NCI-H2107 treated with DMSO at 0.1 percent for 48 hours (cell line): ENCODE measurements around the gene PINK1.
"Not testable (repeated sequence)": the region's sequence is repeated elsewhere in the genome, so short reads cannot be mapped to it uniquely, and the experiment has no call there.

Experiments used
- DNase-seq: peaks from one replicate; lab custom pipeline; 2025; ENCODE audit not compliant: unreplicated experiment; lab: John Stamatoyannopoulos, UW

The PINK1 gene

DNA sequence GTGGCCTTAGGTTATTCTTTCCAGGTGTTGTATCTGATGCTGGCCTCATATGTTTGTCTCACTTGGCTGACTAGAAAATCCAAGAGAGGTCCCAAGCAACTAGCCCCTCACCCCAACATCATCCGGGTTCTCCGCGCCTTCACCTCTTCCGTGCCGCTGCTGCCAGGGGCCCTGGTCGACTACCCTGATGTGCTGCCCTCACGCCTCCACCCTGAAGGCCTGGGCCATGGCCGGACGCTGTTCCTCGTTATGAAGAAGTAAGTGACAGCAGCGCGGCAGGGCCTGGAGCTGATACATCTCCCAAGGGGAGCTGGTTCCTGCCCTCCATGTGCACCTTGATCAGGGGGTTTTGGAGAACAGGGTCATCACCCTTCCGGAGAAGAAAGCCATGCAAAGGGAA is 11.2 kb downstream of the PINK1 start:
- DNase-seq, result no peak

DNA sequence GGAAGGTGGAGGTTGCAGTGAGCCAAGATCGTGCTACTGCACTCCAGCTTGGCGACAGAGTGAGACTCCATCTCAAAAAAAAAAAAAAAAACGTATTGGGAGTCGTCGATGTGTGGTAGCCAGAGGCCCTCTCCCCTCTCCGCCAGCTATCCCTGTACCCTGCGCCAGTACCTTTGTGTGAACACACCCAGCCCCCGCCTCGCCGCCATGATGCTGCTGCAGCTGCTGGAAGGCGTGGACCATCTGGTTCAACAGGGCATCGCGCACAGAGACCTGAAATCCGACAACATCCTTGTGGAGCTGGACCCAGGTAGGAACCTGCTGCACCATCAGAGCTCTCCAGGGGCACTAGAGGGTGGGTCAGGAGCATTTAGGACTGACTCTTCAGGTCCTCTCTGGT is 12.2 kb downstream of the PINK1 start:
- DNase-seq, result no peak

DNA sequence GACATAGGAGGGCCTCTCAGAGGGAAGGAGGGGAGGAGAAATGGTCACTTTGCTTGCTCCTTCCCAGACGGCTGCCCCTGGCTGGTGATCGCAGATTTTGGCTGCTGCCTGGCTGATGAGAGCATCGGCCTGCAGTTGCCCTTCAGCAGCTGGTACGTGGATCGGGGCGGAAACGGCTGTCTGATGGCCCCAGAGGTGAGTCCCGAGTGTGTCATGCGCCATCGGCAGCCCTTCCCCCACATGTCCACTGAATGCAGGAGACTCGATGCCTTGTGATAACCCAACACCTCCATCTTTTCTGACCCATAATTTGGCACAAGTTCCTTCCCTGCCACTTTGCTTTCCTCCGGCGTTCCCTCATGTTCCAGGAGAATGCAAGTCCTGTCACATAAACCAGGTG is 15.2 kb downstream of the PINK1 start:
- DNase-seq, result no peak

DNA sequence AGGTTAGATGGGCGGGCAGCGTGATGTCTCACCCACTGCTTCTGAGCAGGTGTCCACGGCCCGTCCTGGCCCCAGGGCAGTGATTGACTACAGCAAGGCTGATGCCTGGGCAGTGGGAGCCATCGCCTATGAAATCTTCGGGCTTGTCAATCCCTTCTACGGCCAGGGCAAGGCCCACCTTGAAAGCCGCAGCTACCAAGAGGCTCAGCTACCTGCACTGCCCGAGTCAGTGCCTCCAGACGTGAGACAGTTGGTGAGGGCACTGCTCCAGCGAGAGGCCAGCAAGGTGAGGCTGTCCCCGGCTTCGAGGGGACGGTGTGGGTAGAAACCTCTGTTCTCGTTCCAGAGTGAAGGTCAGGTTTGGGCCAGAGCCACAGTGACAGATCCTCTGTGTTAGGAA is 15.7 kb downstream of the PINK1 start:
- no peak for DNase-seq

DNA sequence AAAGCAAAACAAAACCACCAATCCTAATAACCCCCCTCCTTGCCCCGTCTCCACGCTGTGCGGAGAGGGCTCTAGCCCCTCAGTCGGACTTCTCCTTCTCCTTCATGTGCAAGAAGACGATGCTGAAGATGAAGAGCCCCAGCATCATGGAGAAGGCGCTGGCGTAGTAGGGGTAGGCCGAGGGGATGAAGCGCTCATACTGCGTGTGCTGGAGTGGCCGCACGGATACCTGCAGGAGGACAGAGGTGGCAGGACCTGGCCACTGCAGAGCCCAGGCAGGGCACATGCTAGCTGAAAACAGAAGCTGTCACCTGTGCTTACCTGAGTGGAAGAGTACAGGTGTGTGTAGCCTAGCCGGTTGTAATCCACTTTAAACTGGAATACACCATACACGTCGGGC is 19.0 kb downstream of the PINK1 start:
- DNase-seq, result no peak

DNA sequence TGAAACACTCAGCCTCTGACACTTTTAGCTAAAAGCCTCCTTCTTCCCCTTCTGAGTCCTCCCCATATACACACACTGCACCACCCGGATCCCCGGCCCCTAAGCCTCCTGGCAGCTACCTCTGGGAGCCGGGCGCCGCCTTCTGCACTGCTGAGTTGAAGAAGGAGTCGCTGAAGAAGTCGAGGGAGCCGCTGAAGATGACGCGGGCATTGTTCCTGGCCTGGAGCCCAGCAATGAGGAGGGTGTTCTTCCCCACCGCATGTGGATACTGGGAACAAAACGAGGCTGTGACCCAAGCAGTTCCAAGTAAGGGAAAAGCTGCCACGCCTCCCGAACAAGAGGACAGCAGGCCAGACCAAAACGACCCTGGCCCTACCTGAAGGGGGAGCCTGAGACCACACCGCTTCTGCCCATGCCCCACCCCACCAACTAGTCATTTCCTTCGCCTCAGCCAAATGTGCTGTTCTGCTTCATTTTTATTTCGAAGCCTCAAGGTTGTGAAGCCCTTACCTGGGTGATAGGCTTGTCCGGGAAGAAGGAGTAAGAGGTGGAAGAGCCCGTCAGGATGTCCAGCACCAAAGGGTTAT is 20.9 kb downstream of the PINK1 start:
- DNase-seq, result no peak

DNA sequence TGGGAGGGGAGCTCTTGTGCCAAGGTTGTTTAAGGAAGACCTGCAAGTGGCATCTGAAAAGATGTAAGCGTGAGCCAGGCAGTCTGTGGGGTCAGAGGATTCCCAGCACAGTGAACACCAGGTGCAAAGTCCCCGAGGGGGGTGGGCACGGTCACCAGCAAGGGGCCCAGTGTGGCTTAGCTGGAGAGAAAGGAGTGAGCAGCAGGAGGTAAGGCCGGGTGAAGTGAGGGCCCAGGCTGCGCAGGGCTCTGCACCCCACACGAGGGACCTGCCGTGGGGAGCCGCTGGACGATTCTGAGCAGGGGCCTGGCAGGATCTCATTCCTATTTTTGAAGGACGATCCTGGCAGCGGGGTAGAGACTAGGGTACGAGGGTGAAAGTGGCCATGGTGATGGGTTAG is 23.8 kb downstream of the PINK1 start:
- DNase-seq, result no peak

DNA sequence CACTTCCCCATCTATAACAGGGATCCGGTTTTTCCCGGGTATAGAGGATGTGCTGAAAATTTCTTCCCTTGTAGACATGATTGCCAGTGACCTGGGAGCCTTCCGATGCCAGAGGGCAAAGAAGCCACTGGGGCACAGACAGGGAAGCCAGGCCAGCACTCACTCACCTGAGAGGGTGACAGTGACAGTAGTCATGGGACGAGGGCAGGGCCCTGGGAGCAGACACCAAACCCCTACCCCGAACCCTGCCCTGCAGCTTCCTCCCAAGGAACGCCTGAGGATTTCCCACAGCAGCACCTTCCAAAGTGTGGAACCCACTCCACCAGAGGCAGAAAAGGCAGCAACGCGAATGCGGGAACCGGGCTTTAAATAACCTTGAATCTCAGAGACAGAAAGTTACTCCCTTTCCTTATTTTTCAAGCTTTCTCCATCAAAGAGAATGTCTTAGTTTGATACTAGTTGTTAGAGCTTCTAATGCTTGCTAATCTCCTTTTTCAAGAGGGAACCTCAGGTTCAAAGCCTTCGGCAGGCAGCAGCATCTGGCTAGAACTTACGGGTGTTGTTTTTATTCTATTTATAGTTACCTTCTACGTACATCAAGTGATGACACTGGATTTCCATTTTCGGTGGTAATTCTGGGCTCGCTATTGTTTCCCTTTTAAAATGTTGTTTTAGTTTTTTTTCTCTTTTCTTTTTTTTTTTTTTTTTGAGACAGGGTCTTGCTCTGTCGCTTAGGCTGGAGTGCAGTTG is 25.1 kb downstream of the PINK1 start:
- no peak for DNase-seq

DNA sequence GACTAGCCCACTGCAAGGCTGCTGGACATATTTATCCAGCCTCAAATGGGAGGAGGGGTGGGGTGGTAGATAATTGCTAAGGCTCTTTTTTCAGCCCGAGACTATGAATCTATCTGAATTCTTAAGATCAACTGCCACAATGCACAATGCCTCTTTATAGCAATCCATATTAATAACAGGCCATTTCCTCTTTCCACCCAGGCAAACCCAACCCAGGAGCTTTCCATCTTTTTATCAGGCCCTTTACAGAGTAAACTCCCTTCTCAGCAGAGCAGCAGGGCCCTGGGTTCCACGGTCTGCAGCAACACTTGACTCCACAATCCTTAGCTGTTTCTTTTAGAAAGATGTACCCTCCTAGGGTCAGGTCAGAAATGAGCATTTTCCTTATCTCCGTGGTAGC is 27.1 kb downstream of the PINK1 start:
- DNase-seq, result no peak

DNA sequence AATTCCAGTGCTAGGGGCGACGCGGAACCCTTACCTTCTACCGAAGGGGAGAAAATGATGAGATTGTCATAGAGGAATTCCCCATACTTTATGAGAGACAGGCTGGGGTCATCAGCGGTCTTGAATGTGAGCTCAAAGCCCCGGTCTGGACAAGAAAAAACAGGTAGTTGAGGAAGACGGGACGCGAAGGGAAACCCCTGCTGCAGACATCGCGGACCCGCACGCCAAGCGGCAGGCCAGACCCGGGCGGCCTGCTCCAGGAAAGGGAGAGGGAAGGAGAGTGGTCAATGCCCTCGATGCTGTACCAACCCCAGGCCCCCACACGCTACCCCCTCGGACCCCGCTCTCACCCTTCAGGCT is 27.6 kb downstream of the PINK1 start:
- no peak for DNase-seq

DNA sequence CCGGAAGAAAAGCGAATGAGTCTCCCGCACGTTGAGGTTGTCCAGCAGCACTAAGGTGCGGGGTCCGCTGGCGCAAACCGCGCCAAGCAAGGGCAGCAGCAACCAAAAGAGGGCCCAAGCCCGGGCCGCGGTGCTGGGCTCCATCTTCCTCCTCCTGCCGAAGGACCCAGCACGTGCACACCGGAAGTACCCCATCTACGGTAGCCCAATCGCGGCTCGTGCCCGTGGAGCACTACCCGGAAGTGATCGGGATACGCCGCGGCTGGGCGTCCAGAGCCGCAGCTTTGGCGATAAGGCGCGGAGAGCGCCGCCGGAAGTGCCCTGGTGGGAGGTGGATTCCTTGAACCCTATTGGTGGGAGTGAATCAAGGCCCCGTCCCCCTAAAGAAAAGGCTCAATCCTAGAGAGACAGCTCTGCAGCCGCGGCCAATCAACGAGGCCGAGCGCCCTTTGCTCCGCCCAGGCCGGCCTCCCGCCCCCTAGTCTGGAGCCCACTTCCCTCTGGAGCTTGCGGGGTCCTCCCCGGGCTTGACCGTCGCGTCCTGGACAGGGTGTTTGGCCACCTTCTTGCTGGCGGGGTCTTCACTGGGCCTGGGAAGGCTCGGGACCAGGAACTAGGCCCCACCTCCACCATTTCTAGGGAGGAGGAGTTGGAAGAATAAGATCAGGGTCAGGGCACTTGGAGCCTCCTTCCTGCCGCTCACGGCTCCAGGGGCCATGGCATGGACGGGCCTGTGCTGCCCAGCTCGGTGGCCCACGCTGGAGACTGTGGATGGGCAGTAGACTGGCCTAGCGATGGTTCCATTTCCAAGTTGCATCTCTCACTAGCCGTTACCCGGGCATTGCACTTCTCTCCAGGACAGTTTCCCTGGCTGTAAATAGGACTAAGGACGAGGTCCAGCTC is 28.2 kb downstream of the PINK1 start, which contains the start of gene DDOST:
TSS of gene DDOST (minus strand) at position 163 of the 903 bp plus-strand sequence. CDS start at position 144, 19 bp downstream.
- peak; percentile 90 for DNase-seq

DNA sequence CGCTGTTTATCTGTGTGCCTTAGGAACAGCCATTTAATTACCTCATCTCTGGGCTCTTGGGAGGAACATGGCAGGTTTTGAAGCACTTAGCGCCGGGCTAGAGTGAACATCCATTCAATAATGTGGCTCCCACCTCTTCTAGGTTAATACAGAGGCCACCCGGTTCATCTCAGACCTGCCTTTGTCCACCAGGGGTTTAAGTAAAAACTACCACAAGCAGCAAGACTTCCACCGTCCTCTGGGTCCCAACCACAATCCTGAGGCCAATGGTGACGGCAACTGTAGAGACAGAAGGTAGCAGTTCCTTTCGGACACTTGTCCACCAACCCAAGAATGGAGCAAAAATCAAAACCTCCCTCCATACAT is 28.8 kb downstream of the PINK1 start:
- DNase-seq, result no peak

DNA sequence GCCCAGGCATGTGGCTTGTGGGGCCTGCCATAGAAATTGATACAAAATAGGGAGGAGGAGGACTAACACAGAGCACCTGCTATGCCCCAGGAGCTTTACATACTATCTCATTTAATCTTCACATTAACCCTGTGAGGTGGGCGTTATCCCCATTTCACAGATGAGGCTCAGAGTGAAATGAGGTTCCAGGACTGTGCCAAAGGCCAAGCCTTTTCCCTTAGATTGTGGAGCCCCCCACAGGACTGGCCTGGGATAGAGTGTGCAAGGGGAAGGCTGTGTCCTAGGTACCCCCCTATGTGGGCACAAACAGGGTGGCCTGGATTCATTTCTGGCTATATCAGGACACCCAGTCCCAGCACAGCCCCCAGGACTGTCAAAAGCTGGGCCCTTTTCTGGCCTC is 30.1 kb downstream of the PINK1 start:
- DNase-seq, result no peak

DNA sequence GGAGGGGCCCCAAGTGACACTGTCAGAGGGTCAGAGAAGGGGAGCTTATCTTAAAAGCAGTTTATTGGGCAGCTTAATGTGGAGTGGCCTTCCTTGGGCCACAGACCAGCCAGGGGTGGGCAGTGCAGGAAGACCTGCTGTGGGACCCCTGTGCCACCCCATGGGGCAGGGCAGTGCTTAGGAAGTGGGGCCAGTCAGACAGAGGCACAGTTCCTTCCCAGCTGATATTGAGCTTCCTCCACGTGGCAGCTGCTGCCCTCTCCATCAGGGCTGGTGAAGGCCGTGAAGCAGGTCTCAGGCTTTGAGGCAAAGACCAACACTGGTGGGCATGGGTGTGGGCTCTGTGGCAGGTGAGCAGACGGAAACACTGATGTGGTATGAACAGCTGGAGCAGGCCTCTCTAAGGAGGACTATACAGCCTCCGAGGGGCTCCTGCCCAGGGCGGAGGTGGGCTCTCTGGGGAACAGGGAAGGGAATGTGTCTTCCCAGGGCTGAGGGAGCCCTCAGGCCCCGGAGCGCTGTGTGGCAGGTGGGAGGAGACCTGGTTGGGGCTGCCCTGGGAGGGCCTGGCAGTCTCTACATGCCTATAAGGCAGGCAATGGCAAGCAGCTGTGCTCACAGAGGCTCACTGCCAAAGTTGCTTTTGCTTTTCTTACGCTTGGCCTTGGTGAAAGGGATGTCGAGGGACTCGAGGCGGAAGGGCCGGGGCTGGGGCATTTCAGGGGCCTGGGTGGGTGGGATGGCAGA is 30.9 kb downstream of the PINK1 start:
- no peak for DNase-seq

DNA sequence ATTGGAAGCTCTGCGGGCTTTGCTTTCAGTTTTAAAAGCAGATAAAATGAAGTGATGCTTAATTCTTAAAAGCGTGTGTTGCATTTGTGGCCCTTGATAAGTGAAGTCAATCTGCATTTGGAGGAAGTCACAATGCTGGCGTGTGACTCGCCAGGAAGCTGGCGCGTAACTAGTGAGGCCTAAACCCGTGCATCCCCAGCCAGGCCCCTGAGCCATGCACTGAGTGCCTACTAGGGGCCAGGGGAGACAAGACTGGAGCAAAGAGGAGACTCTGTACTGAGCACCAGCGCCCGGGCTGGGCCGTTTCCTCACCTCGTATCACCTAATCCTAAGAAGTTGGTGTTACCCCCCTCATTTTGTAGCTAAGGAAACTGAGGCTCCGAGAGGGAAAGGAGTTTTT is 32.5 kb downstream of the PINK1 start:
- no peak for DNase-seq

DNA sequence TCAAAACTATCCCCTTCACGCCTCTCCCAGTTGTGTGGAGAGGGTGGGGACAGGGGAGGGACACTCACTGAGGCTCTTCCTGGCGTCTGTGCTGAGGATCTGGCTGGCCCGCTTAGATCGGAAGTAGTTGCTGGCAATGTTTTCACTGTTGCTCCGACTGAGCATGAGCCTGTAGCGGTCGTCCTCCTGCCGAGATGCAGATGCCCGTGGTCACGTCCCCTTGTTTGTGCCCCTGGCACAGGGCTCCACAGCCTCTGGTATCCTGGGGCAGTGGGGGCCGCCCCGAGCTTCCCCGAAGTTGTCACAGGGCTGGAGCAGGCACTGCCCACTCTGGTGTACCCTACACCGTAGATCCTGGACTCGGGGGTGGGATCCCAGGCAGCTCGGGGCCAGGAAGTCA is 32.9 kb downstream of the PINK1 start:
- no peak for DNase-seq

DNA sequence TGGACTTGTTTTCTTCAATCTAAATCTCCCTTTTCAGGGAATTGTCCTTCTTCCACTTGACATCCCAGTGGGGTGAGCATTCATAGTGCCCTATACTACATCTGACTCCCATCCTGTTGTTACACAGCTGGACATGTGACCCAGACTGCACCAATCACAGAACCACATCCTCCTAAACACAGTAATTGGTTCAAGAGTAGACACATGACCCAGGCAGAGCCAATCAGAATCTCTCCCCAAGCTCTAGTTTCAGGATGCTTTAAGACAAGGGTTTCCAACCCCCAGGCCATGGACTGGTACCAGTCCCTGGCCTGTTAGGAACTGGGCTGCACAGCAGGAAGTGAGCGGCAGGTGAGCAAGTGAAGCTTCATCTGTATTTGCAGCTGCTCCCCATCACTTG is 33.5 kb downstream of the PINK1 start:
- DNase-seq, result no peak

DNA sequence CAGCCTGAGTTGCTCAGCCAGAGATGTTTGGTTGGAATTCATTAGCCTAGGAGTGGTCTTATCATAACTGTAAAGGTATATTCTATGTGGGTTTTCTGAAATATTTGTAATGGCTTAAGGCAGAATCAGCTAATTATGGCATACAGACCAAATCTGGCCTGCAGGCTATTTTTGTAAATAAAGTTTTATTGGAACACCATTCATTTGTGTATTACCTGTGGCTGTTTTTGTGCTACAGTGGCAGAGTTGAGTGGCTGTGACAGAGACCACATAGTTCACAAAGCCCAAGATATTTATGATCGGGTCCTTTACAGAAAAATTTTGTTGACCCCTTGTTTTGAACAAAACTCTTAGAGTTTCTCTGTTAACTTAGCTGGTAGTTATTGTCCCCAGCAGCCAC is 35.3 kb downstream of the PINK1 start:
- DNase-seq, result no peak

DNA sequence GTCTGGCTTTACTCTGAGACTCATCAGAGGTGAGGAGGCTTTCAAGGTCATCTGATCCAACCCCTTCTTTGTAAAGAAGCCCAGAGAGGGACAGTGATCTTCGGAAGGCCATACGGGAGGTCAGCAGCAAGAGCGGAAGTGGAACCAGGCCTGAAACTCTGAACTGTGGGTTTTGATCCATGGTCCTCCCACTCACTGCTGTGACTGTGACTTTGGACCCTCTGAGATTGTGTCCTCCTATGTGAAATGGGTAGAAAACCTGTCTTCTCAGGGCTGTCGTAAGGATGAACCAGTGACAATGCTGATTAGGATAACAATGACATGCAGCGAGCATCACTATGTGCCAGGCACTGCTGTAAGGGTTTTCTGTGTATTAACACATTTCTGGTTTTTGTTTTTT is 37.7 kb downstream of the PINK1 start:
- DNase-seq, result no peak

DNA sequence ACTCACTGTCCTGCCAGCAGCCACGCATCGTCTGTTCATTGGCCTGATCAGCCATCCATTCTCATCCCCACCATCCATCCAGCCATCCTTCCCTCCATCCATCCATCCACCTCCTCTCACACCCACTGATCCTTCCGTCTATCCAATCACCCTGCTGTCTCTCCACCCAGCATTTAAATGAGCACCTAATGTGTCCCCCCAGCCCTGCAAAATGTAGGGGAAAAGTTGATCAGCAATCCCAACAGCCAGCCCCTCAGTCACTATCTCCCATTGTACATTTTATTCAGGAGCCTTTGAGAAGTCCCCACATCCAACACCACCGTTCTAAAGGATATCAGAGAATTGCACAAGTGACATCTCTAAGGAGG is 39.0 kb downstream of the PINK1 start:
- no peak for DNase-seq

DNA sequence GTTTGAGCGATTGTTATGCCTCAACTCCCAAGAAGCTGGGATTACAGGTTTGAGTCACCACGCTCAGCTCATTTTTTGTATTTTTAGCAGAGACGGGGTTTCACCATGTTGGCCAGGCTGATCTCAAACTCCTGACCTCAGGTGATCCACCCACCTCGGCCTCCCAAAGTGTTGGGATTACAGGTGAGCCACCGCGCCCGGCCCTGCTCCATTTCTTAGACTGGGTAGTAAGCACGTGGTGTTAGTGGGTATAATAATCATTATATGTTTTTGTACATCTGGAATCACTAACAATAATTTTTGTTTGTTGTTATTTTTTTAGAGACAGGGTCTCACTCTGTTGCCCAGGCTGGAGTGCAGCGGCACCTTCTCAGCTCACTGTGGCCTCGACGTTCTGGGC is 40.4 kb downstream of the PINK1 start:
- not testable (repeated sequence) for DNase-seq
